Fibroblast of lung (primary cell): ENCODE data around the gene TMEM161B. TPM values are rescaled to one million over a fixed set of nuclear protein-coding genes. Genes with fewer than 3 reads are reported as not detected.

Source experiments
- DNase-seq, 2 donors: peaks; one replicate each; pipeline versions ENCODE4 v3.0.0 to v3.0.0-alpha.2; 2010; ENCODE audit warnings: low read depth in 2 of 2
- H2AFZ ChIP-seq: 2 replicates; pipeline ENCODE4 v1.5.1; 2012; ENCODE audit warnings: low read length, control low read depth, inconsistent platforms
- H3K27ac ChIP-seq: 2 replicates; pipeline ENCODE4 v1.5.1; 2011; ENCODE audit warnings: low read length, control low read depth; ENCODE audit not compliant: insufficient read depth
- H3K27me3 ChIP-seq: 2 replicates; pipeline ENCODE4 v1.5.1; 2011; ENCODE audit warnings: mild to moderate bottlenecking, low read length; ENCODE audit not compliant: control insufficient read depth, insufficient read depth
- H3K36me3 ChIP-seq: 2 replicates; pipeline ENCODE4 v1.5.1; 2011; ENCODE audit warnings: low read length; ENCODE audit not compliant: control insufficient read depth, insufficient read depth
- H3K4me1 ChIP-seq: 2 replicates; pipeline ENCODE4 v1.5.1; 2011; ENCODE audit warnings: low read length; ENCODE audit not compliant: control insufficient read depth, insufficient read depth; ENCODE audit errors: extremely low read depth
- H3K4me2 ChIP-seq: 2 replicates; pipeline ENCODE4 v1.5.1; 2011; ENCODE audit warnings: low read length, control low read depth; ENCODE audit not compliant: insufficient read depth; ENCODE audit errors: extremely low read depth
- H3K4me3 ChIP-seq, 4 experiments: fragments of 200-600 bp in 1 of 4; sonication (generic) in 1 of 4; replicated peaks in 1 of 4; 2 replicates each; pipeline ENCODE4 v1.5.1; 2011 to 2016; ENCODE audit warnings: low read length in 4 of 4, low read depth in 3 of 4, mild to moderate bottlenecking in 3 of 4, control low read depth in 2 of 4, inconsistent platforms in 1 of 4, mixed read lengths in 1 of 4; ENCODE audit not compliant: insufficient read depth in 1 of 4; ENCODE audit errors: control extremely low read depth in 1 of 4
- H3K79me2 ChIP-seq: 2 replicates; pipeline ENCODE4 v1.5.1; 2012; ENCODE audit warnings: mild to moderate bottlenecking, low read length, inconsistent platforms; ENCODE audit not compliant: control insufficient read depth, insufficient read depth
- H3K9ac ChIP-seq: 2 replicates; pipeline ENCODE4 v1.5.1; 2011; ENCODE audit warnings: mild to moderate bottlenecking, low read length, control low read depth; ENCODE audit not compliant: insufficient read depth
- H3K9me3 ChIP-seq: 2 replicates; pipeline ENCODE4 v1.5.1; 2012; ENCODE audit warnings: low read depth, low read length; ENCODE audit not compliant: control insufficient read depth, insufficient read depth
- H4K20me1 ChIP-seq: 2 replicates; pipeline ENCODE4 v1.5.1; 2011; ENCODE audit warnings: low read length; ENCODE audit not compliant: control insufficient read depth, insufficient read depth; ENCODE audit errors: extremely low read depth
- CTCF ChIP-seq, 2 donors: IDR thresholded peaks in 1 of 2; conservative IDR thresholded peaks in 1 of 2; 1 replicate in 1 of 2; 2 replicates in 1 of 2; pipeline ENCODE4 v1.5.1; 2011 to 2012; ENCODE audit warnings: low read length in 2 of 2, control low read depth in 1 of 2, inconsistent platforms in 1 of 2, low read depth in 1 of 2, mild to moderate bottlenecking in 1 of 2
- EZH2 ChIP-seq: IDR thresholded peaks from 2 replicates; pipeline ENCODE4 v1.5.1; 2012; ENCODE audit warnings: low read length, control low read depth, mild to moderate bottlenecking; ENCODE audit errors: missing control alignments
- polyA minus RNA-seq: library from RNA; depleted of rRNA, polyadenylated mRNA; stranded (reverse); fragments of >200 nt; gene quantifications from 2 replicates; pipeline ENCODE4 v1.2.3, GENCODE V29; 2011; ENCODE audit warnings: low replicate concordance
- polyA plus RNA-seq, 2 donors: library from polyadenylated mRNA; depleted of rRNA in 1 of 2; stranded (reverse) in 1 of 2; unstranded in 1 of 2; fragments of >200 nt; gene quantifications; 2 replicates each; pipeline ENCODE4 v1.2.1, GENCODE V29; 2011 to 2012; ENCODE audit warnings: missing spikeins in 1 of 2
- total RNA-seq: library from RNA; depleted of rRNA; stranded (reverse); fragments of >200 nt; gene quantifications from 2 replicates; pipeline ENCODE4 v1.2.1, GENCODE V29; 2014

TMEM161B gene
- total RNA-seq (11.3 and 18.3 TPM in 2 replicates), polyA plus RNA-seq (8.8 and 11.5 TPM in 2 replicates), polyA minus RNA-seq (0.85 and 6.0 TPM in 2 replicates)
- 5.8 and 6.2 TPM in 2 replicates for polyA plus RNA-seq (2012)

DNA sequence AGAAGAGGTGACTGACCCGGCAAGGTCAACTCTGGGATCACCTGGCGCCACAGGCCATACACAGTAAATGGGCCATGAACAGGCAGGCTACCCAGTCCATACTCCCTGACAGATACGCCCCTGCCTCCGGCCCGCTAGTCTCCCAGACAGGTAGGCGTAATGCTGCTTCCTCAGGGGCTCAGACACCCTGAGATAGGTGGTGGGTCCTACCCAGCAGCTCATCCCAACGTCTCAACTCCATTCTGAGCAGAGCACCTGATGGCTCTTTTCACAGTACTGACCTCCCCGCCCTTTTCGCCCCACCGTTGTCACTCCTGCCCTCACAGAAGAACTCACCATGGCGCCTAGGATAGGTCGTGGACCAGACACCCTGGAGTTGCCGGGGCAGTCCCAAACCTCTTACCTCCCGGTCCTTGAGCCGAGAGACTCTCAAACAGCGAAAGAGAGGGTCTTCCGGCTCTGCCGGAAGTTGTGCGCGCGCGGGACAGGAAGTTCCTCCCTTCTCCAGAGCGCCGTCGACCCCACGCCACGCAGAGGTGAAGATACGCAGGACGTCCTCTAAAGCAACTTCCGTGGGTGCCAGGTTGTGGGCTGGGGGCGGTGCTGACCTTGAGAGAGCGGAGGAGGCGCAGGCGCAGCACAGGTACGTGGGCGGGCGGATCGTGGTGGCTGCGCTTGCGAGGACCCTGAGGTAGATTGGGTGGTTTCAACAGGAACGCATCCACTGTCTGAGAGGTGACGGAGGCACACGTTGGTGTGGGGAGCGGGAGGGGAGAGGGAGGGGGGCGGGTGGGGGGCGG lies at the start of gene TMEM161B:
Gene TMEM161B (minus strand): TSS at position 461 of the 800 bp plus-strand sequence. CDS start 122 bp downstream, at position 339.
- TF ChIP-seq CTCF (conservative IDR thresholded peaks at IDR 0.05 in 1 of 2, IDR thresholded peaks at IDR 0.05 in 1 of 2; ENCODE audit: low read depth in 1 of 2, low read length in 2 of 2) (no peak), EZH2 (no peak)
- Histone ChIP-seq H3K79me2 (peaks cover 49% of the 10 kb centered on the region), H3K9me3 (no peaks in the 10 kb centered on the region), H3K27me3 (no peaks in the 10 kb centered on the region), H3K4me3 (peak within 1 kb of the TSS; percentile 78 to 98 (median 88)), H3K27ac (peak within 1 kb of the TSS; percentile 71), H3K4me1 (no peaks in the 10 kb centered on the region), H2AFZ (peak within 1 kb of the TSS; percentile 84), H3K4me2 (peak within 1 kb of the TSS; percentile 95), H4K20me1 (no peaks in the 10 kb centered on the region), H3K9ac (peak within 1 kb of the TSS; percentile 65), H3K36me3 (no peaks in the 10 kb centered on the region)
- peak; percentile 84 to 94 for DNase-seq

DNA sequence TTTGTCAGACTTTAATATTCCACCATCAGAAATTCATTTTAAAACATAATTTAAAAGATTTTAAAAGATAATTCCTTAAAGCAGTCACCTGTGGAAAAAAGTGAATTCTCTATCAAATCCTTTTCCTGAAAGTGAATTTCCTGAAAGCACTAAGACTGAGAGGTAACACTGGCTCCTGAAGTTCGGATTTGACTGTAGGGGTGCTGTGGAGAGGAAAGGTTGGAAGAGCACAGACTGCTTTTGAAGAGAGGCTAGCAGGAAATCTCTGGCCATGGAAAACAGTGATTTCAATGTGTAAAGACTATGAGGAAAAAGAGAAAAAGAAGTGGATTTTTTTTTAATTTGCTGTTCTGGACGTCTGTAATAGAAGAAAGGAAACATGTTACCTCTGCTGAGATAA lies 35.7 kb upstream of the TMEM161B start:
- Histone ChIP-seq H3K9ac (no peak overlapping the region), H3K4me1 (no peaks in the 10 kb centered on the region), H4K20me1 (no peaks in the 10 kb centered on the region), H2AFZ (no peak overlapping the region), H3K36me3 (no peaks in the 10 kb centered on the region), H3K79me2 (no peaks in the 10 kb centered on the region), H3K4me2 (no peak overlapping the region), H3K9me3 (no peaks in the 10 kb centered on the region), H3K27ac (no peak overlapping the region), H3K27me3 (no peaks in the 10 kb centered on the region), H3K4me3 (no peak overlapping the region)
- no peak for TF ChIP-seq EZH2
- TF ChIP-seq CTCF (conservative IDR thresholded peaks at IDR 0.05 in 1 of 2, IDR thresholded peaks at IDR 0.05 in 1 of 2; ENCODE audit: low read depth in 1 of 2, low read length in 2 of 2): no peak
- no peak for DNase-seq

- no peaks in the 10 kb centered on the region for H3K4me1 ChIP-seq
These were observed 29.8 kb upstream of the TMEM161B start for GRCh38 chr5:88298425-88298824.

More at GRCh38 chr5:88298425-88298824, 29.8 kb upstream of the TMEM161B start:
- Histone ChIP-seq H3K4me3 (no peak overlapping the region), H4K20me1 (no peaks in the 10 kb centered on the region), H3K79me2 (no peaks in the 10 kb centered on the region), H3K4me2 (no peak overlapping the region), H3K27ac (no peak overlapping the region), H3K27me3 (no peaks in the 10 kb centered on the region), H3K36me3 (no peaks in the 10 kb centered on the region), H3K9ac (no peak overlapping the region), H3K9me3 (no peaks in the 10 kb centered on the region), H2AFZ (no peak overlapping the region)
- TF ChIP-seq EZH2 (no peak), CTCF (conservative IDR thresholded peaks at IDR 0.05 in 1 of 2, IDR thresholded peaks at IDR 0.05 in 1 of 2; ENCODE audit: low read depth in 1 of 2, low read length in 2 of 2) (no peak)
- DNase-seq: peak; percentile 28 to 59
